Heart left ventricle (tissue), 16 donors: ENCODE results near the gene SPTB. TPM values are rescaled to one million over a fixed set of nuclear protein-coding genes. Genes with fewer than 3 reads are reported as not detected.

Experiments used
- ATAC-seq, 4 donors: fragments of 200-7000 bp; cut with Tn5 transposase; one replicate each; pipeline ENCODE4 v1.9.1; 2020 to 2022; ENCODE audit warnings: moderate library complexity in 4 of 4, mild to moderate bottlenecking in 3 of 4, moderate number of reproducible peaks in 1 of 4
- DNase-seq, 5 donors: peaks; one replicate each; pipeline ENCODE4 v3.0.0-alpha.2; 2020
- H3K27ac ChIP-seq, 12 donors: fragments of 200-600 bp; sonication (generic) in 4 of 12; one replicate each; pipeline versions ENCODE4 v1.5.0 to v1.8.0; 2016 to 2022; ENCODE audit warnings: mild to moderate bottlenecking in 2 of 12
- H3K27me3 ChIP-seq, 9 donors: fragments of 200-600 bp; sonication (generic) in 2 of 9; one replicate each; pipeline versions ENCODE4 v1.5.1 to v1.8.0; 2016 to 2022; ENCODE audit warnings: mild to moderate bottlenecking in 3 of 9
- H3K36me3 ChIP-seq, 9 donors: fragments of 200-600 bp; sonication (generic) in 2 of 9; one replicate each; pipeline versions ENCODE4 v1.5.0 to v1.8.0; 2018 to 2022; ENCODE audit warnings: mild to moderate bottlenecking in 2 of 9
- H3K4me1 ChIP-seq, 12 donors: fragments of 200-600 bp; sonication (generic) in 4 of 12; one replicate each; pipeline versions ENCODE4 v1.5.0 to v1.8.0; 2016 to 2022; ENCODE audit warnings: mild to moderate bottlenecking in 3 of 12
- H3K4me3 ChIP-seq, 12 donors: fragments of 200-600 bp; sonication (generic) in 4 of 12; one replicate each; pipeline versions ENCODE4 v1.5.0 to v1.8.0; 2017 to 2022; ENCODE audit warnings: mild to moderate bottlenecking in 9 of 12, moderate library complexity in 4 of 12
- H3K9me3 ChIP-seq, 12 donors: fragments of 200-600 bp; sonication (generic) in 4 of 12; one replicate each; pipeline versions ENCODE4 v1.5.0 to v1.8.0; 2016 to 2022; ENCODE audit warnings: mild to moderate bottlenecking in 1 of 12
- CTCF ChIP-seq, 12 donors: fragments of 200-600 bp; sonication (generic) in 4 of 12; IDR thresholded peaks; one replicate each; pipeline versions ENCODE4 v1.5.0 to v1.8.0; 2018 to 2022; ENCODE audit warnings: antibody characterized with exemption in 12 of 12, mild to moderate bottlenecking in 5 of 12
- POLR2A ChIP-seq, 2 donors: fragments of 450-650 bp; IDR thresholded peaks; one replicate each; pipeline ENCODE4 v1.6.1; 2017; ENCODE audit warnings: antibody characterized with exemption in 2 of 2, mild to moderate bottlenecking in 2 of 2, moderate library complexity in 2 of 2
- WGBS, 4 donors: extraction: QIAGEN DNeasy Blood & Tissue Kit in 2 of 4; methylation state at CpG; one replicate each; pipeline versions ENCODE4 v1.1.5 to v1.1.7; 2013 to 2018; 5-methylcytosine and 5-hydroxymethylcytosine counted together
- intact Hi-C, 10 donors: fragments of 100-400 bp; cut with DNase I; formaldehyde crosslinking; loops; one replicate each; pipeline versions ENCODE4 v1.11.1 to v1.14.2; 2022
- polyA plus RNA-seq, 2 donors: library from polyadenylated mRNA; stranded (reverse); fragments of 200-250 nt; gene quantifications; one replicate each; pipeline ENCODE4 v1.2.3, GENCODE V29; 2013
- total RNA-seq, 9 donors: library from RNA; depleted of rRNA in 2 of 9; stranded (reverse); fragments of >200 nt in 2 of 9; fragmentation: NEBNext Ultra II Directional in 3 of 9; extraction: Animal tissue kit (Norgen Biotek cat#: 25700) in 3 of 9; gene quantifications; one replicate each; pipeline versions ENCODE4 v1.1.0 to v1.2.4, GENCODE V29; 2016 to 2023
- donor health status: ischemic (EF 13 %, LVEDD 7.1; RV severe dilation, severe dysfunction).
- donor health status: healthy with polysubstance abuse.
- donor health status: DM: no; HTN: yes; CAD: no.
- donor health status: DM: no; HTN: no; CAD: no.
- donor health status: ischemic (EF 25% LVEDD 6.9; RV normal size, moderate dysfunction).
- donor health status: ischemic (EF 25% LVEDD 5.7; RV mildly dilated, moderate dysfunction).
- donor health status: healthy.
- donor health status: DM: yes; HTN: yes; CAD: no.
- donor health status: ischemic (EF 35%, LVEDD 5.7; RV mildly dilated, moderate dysfunction).
- donor health status: nonischemic (EF 11% LVEDD 7.7; RV severe dilation, severe dysfunction).
- donor health status: DM: yes; HTN: yes; CAD: no.
- donor health status: PGD.
- donor health status: ischemic (EF 29% LVEDD 5.4; RV normal size, mild dysfunction).
- donor health status: nonischemic (EF 23%, LVEDD 6.1; RV moderate dilation, normal function).

Gene SPTB
- total and polyA plus RNA-seq, 11 donors, result 60.3 to 195 (median 92.6) TPM

- intact Hi-C loops, result no loop called here
- WGBS, 4 donors, result 49 to 60% (median 51%) methylated on average over 5 to 7 of the region's 7 CpGs
- H3K27me3 ChIP-seq, result no peaks in the 10 kb centered on the region
- peaks cover 0 to 36% (median 21%) of the 10 kb centered on the region in 12 donors for H3K4me1 ChIP-seq
- ATAC-seq, result peak; percentile 49 to 81 (median 78)
- peak in 3 of 5 donors; percentile 47 to 75 (median 58) for DNase-seq
- peaks cover 0 to 31% (median 5%) of the 10 kb centered on the region in 9 donors for H3K36me3 ChIP-seq
- H3K9me3 ChIP-seq, result no peaks in the 10 kb centered on the region
- H3K27ac ChIP-seq, result peak overlapping the region; percentile 4 to 86 (median 70)
- no peak for TF ChIP-seq POLR2A (IDR thresholded peaks at IDR 0.05)
- no peak for TF ChIP-seq CTCF (IDR thresholded peaks at IDR 0.05)
- H3K4me3 ChIP-seq, result no peak overlapping the region
Observed at GRCh38 chr14:64778104-64778754, 101.5 kb downstream of the SPTB start.

- Histone ChIP-seq H3K9me3 (no peaks in the 10 kb centered on the region), H3K4me3 (no peak overlapping the region), H3K27ac (peak overlapping the region in 8 of 12 donors; percentile 18 to 86 (median 78)), H3K4me1 (peaks cover 0 to 36% (median 21%) of the 10 kb centered on the region in 12 donors), H3K27me3 (no peaks in the 10 kb centered on the region), H3K36me3 (peaks cover 0 to 33% (median 13%) of the 10 kb centered on the region in 9 donors)
- 69 to 80% (median 71%) methylated on average over 3 of the region's 3 CpGs for WGBS, 4 donors
- ATAC-seq (no peak), DNase-seq (no peak)
- TF ChIP-seq POLR2A (IDR thresholded peaks at IDR 0.05), result no peak
- no peak for TF ChIP-seq CTCF (IDR thresholded peaks at IDR 0.05)
- intact Hi-C loops, result no loop called here
Observed at GRCh38 chr14:64777461-64777860, 102.2 kb downstream of the SPTB start.

GRCh38 chr14:64775081-64775777 lies 104.5 kb downstream of the SPTB start:
- H3K27ac ChIP-seq, result no peak overlapping the region
- 87 to 92% (median 90%) methylated on average over 24 to 25 of the region's 25 CpGs for WGBS, 4 donors
- H3K27me3 ChIP-seq, result no peaks in the 10 kb centered on the region
- peaks cover 0 to 36% (median 21%) of the 10 kb centered on the region in 12 donors for H3K4me1 ChIP-seq
- H3K36me3 ChIP-seq, result peaks cover 0 to 45% (median 26%) of the 10 kb centered on the region in 9 donors
- H3K4me3 ChIP-seq, result no peak overlapping the region
- no peaks in the 10 kb centered on the region for H3K9me3 ChIP-seq
- DNase-seq (no peak), ATAC-seq (no peak)
- TF ChIP-seq CTCF (IDR thresholded peaks at IDR 0.05), result no peak
- no peak for TF ChIP-seq POLR2A (IDR thresholded peaks at IDR 0.05)
- intact Hi-C loops, result no loop called here

GRCh38 chr14:64774272-64774671 lies 105.4 kb downstream of the SPTB start:
- Histone ChIP-seq H3K4me1 (peaks cover 0 to 28% (median 19%) of the 10 kb centered on the region in 12 donors), H3K27me3 (no peaks in the 10 kb centered on the region), H3K4me3 (no peak overlapping the region), H3K27ac (no peak overlapping the region), H3K36me3 (peaks cover 0 to 54% (median 32%) of the 10 kb centered on the region in 9 donors), H3K9me3 (no peaks in the 10 kb centered on the region)
- intact Hi-C loops, result no loop called here
- ATAC-seq, result no peak
- 92 to 97% (median 95%) methylated on average over 16 of the region's 16 CpGs for WGBS, 4 donors
- DNase-seq, result no peak
- no peak for TF ChIP-seq CTCF (IDR thresholded peaks at IDR 0.05)
- TF ChIP-seq POLR2A (IDR thresholded peaks at IDR 0.05), result no peak
